Mucosa of gallbladder (tissue), 1 donor: ENCODE results near the gene TCP11L1. TPM values are rescaled to one million over a fixed set of nuclear protein-coding genes. Genes with fewer than 3 reads are reported as not detected.
A peak's percentile ranks its signal among the peaks of the same experiment; 100 is the strongest.
"Not testable (repeated sequence)": the region's sequence is repeated elsewhere in the genome, so short reads cannot be mapped to it uniquely, and the experiment has no call there.

Experiments used
- DNase-seq: peaks from one replicate; pipeline ENCODE4 v3.0.0-alpha.2; 2020; ENCODE audit warnings: low spot score
- total RNA-seq: library from RNA; stranded (reverse); gene quantifications from one replicate; pipeline ENCODE4 v1.2.1, GENCODE V29; 2021
- donor health status: DM: no; HTN: no; CAD: no.

TCP11L1 gene
- total RNA-seq, 1 donor from 2014 or later = 40.7 TPM

- no peak for DNase-seq
These were observed 10.8 kb upstream of the TCP11L1 start for GRCh38 chr11:33028537-33028914.

GRCh38 chr11:33029218-33029617, 10.2 kb upstream of the TCP11L1 start:
- DNase-seq = not testable (repeated sequence)

- no peak for DNase-seq
These were observed 5.9 kb upstream of the TCP11L1 start for GRCh38 chr11:33033493-33033892.

GRCh38 chr11:33035011-33035410, 4.4 kb upstream of the TCP11L1 start:
- DNase-seq = no peak

- DNase-seq = no peak
These were observed 875 bp downstream of the TCP11L1 start for GRCh38 chr11:33040033-33040861.

- no peak for DNase-seq
These were observed 1.6 kb downstream of the TCP11L1 start for GRCh38 chr11:33040862-33041453.

- no peak for DNase-seq
These were observed 4.0 kb downstream of the TCP11L1 start for GRCh38 chr11:33043221-33043830.

GRCh38 chr11:33044285-33044756, 4.9 kb downstream of the TCP11L1 start:
- DNase-seq = no peak

GRCh38 chr11:33045551-33046255, 6.3 kb downstream of the TCP11L1 start:
- peak; percentile 62 for DNase-seq

- DNase-seq = not testable (repeated sequence)
These were observed 9.3 kb downstream of the TCP11L1 start for GRCh38 chr11:33048701-33049100.

GRCh38 chr11:33049565-33050408, 10.4 kb downstream of the TCP11L1 start:
- DNase-seq = not testable (repeated sequence)

- no peak for DNase-seq
These were observed 12.9 kb downstream of the TCP11L1 start for GRCh38 chr11:33052231-33052630.

- DNase-seq = no peak
These were observed 16.0 kb downstream of the TCP11L1 start for GRCh38 chr11:33055375-33055774.

GRCh38 chr11:33057284-33057683, 17.9 kb downstream of the TCP11L1 start:
- DNase-seq = no peak

GRCh38 chr11:33059331-33060007, 20.1 kb downstream of the TCP11L1 start:
- no peak for DNase-seq

GRCh38 chr11:33060271-33060670, 20.9 kb downstream of the TCP11L1 start:
- DNase-seq = no peak

- no peak for DNase-seq
These were observed 22.8 kb downstream of the TCP11L1 start for GRCh38 chr11:33062137-33062536.

- DNase-seq = no peak
These were observed 24.0 kb downstream of the TCP11L1 start for GRCh38 chr11:33063326-33063881.

GRCh38 chr11:33064033-33064825, 24.9 kb downstream of the TCP11L1 start:
- no peak for DNase-seq
